HepG2 (cell line): ENCODE measurements around the gene ANKS3. TPM values are rescaled to one million over a fixed set of nuclear protein-coding genes. Genes with fewer than 3 reads are reported as not detected.

Source experiments
- AKAP8 ChIP-seq: sonication (generic); formaldehyde crosslinking; IDR thresholded peaks from 2 replicates; pipeline ENCODE4 v1.5.1; 2020; ENCODE audit warnings: mild to moderate bottlenecking, missing genetic modification reagents
- ARNTL ChIP-seq: sonication (generic); formaldehyde crosslinking; IDR thresholded peaks from 2 replicates; pipeline ENCODE4 v1.4.0; 2020; ENCODE audit warnings: mild to moderate bottlenecking, missing genetic modification reagents
- ASH2L ChIP-seq: fragments of 300-600, 200-600 bp; sonication (generic); IDR thresholded peaks from 2 replicates; pipeline ENCODE4 v1.7.0; 2017; ENCODE audit warnings: low read depth, mild to moderate bottlenecking, moderate library complexity, mixed read lengths, low read length; ENCODE audit not compliant: insufficient read length
- ATF2 ChIP-seq: sonication (generic); formaldehyde crosslinking; IDR thresholded peaks from 2 replicates; pipeline ENCODE4 v1.4.0; 2020; ENCODE audit warnings: missing genetic modification reagents
- CHD2 ChIP-seq: IDR thresholded peaks from 2 replicates; pipeline ENCODE4 v1.6.1; 2011; ENCODE audit warnings: low read depth, low read length, improper control_type of control experiment
- ELF1 ChIP-seq: sonication (generic); formaldehyde crosslinking; IDR thresholded peaks from 2 replicates; pipeline ENCODE4 v1.4.0; 2020; ENCODE audit warnings: missing genetic modification reagents
- ETV6 ChIP-seq: sonication (generic); formaldehyde crosslinking; conservative IDR thresholded peaks from 2 replicates; pipeline ENCODE4 v1.4.0; 2020; ENCODE audit warnings: missing genetic modification reagents
- FUBP1 ChIP-seq: sonication (generic); formaldehyde crosslinking; IDR thresholded peaks from 2 replicates; pipeline ENCODE4 v1.5.1; 2020; ENCODE audit warnings: missing genetic modification reagents, mild to moderate bottlenecking, borderline replicate concordance
- KAT8 ChIP-seq: IDR thresholded peaks from 2 replicates; pipeline ENCODE4 v1.6.1; 2016; ENCODE audit warnings: missing genetic modification reagents, missing compliant biosample characterization
- KDM2A ChIP-seq: sonication (generic); formaldehyde crosslinking; IDR thresholded peaks from 2 replicates; pipeline ENCODE4 v1.4.0; 2020; ENCODE audit warnings: low read depth, missing genetic modification reagents, borderline replicate concordance
- MTERF4 ChIP-seq: sonication (generic); formaldehyde crosslinking; IDR thresholded peaks from 2 replicates; pipeline ENCODE4 v1.8.0; 2023; ENCODE audit warnings: mild to moderate bottlenecking, missing genetic modification reagents
- ONECUT2 ChIP-seq: sonication (generic); formaldehyde crosslinking; IDR thresholded peaks from 2 replicates; pipeline ENCODE4 v1.4.0; 2020; ENCODE audit warnings: missing genetic modification reagents
- RFXAP ChIP-seq: sonication (generic); formaldehyde crosslinking; IDR thresholded peaks from 2 replicates; pipeline ENCODE4 v1.4.0; 2020; ENCODE audit warnings: missing genetic modification reagents, borderline replicate concordance
- TRIM24 ChIP-seq: sonication (generic); formaldehyde crosslinking; IDR thresholded peaks from 2 replicates; pipeline ENCODE4 v1.8.0; 2022; ENCODE audit warnings: mild to moderate bottlenecking, missing genetic modification reagents
- WIZ ChIP-seq: sonication (generic); formaldehyde crosslinking; IDR thresholded peaks from 2 replicates; pipeline ENCODE4 v1.5.1; 2020; ENCODE audit warnings: mild to moderate bottlenecking, missing genetic modification reagents
- XRCC5 ChIP-seq: fragments of 200-400 bp; formaldehyde crosslinking; optimal IDR thresholded peaks from 2 replicates; pipeline ENCODE3; 2017; ENCODE audit warnings: mild to moderate bottlenecking, low read length
- ZFP36 ChIP-seq: fragments of 150-350 bp; IDR thresholded peaks from 2 replicates; pipeline ENCODE4 v1.6.1; 2018; ENCODE audit warnings: borderline replicate concordance, low read length, low read depth; ENCODE audit not compliant: partially characterized antibody
- ZNF329 ChIP-seq: sonication (generic); formaldehyde crosslinking; IDR thresholded peaks from 2 replicates; pipeline ENCODE4 v1.9.0; 2021; ENCODE audit warnings: low read depth, mild to moderate bottlenecking, missing genetic modification reagents
- ZNF367 ChIP-seq: sonication (generic); formaldehyde crosslinking; IDR thresholded peaks from 2 replicates; pipeline ENCODE4 v1.4.0; 2020; ENCODE audit warnings: missing genetic modification reagents, borderline replicate concordance
- ZNF460 ChIP-seq: sonication (generic); formaldehyde crosslinking; IDR thresholded peaks from 2 replicates; pipeline ENCODE4 v1.5.1; 2020; ENCODE audit warnings: missing genetic modification reagents, mild to moderate bottlenecking, borderline replicate concordance
- ZNF644 ChIP-seq: IDR thresholded peaks from 2 replicates; pipeline ENCODE4 v1.6.1; 2016; ENCODE audit warnings: low read depth
- ZNF724P ChIP-seq: sonication (generic); formaldehyde crosslinking; IDR thresholded peaks from 2 replicates; pipeline ENCODE4 v1.8.0; 2022; ENCODE audit warnings: missing genetic modification reagents, borderline replicate concordance
- ZNF761 ChIP-seq: sonication (generic); formaldehyde crosslinking; conservative IDR thresholded peaks from 2 replicates; pipeline ENCODE4 v1.4.0; 2020; ENCODE audit warnings: mild to moderate bottlenecking, missing genetic modification reagents
- ZNF839 ChIP-seq: sonication (generic); formaldehyde crosslinking; IDR thresholded peaks from 2 replicates; pipeline ENCODE4 v1.4.0; 2020; ENCODE audit warnings: missing genetic modification reagents, mild to moderate bottlenecking, borderline replicate concordance
- polyA plus RNA-seq, 8 experiments: library from polyadenylated mRNA; depleted of rRNA in 3 of 8; stranded (reverse) in 7 of 8; unstranded in 1 of 8; fragments of >200 nt; fragmentation: Illumina TruSeq in 4 of 8; extraction: Trizol in 4 of 8; gene quantifications; 2 replicates each; pipeline versions ENCODE4 v1.2.1 to v1.2.3, GENCODE V29; 2011 to 2016; ENCODE audit warnings: low read depth in 4 of 8, missing spikeins in 1 of 8, mixed read lengths in 1 of 8; ENCODE audit not compliant: insufficient read depth in 1 of 8
- total RNA-seq, 5 experiments: library from RNA; depleted of rRNA; stranded (reverse); fragments of >200 nt; fragmentation: Illumina TruSeq; extraction: Trizol; gene quantifications; 2 replicates each; pipeline ENCODE4 v1.2.3, GENCODE V29; 2016; ENCODE audit warnings: low read depth in 1 of 5
- TF ChIP-seq, protein P1 (sequence below): IDR thresholded peaks from 2 replicates; pipeline ENCODE4 v1.6.1; 2016; ENCODE audit warnings: mild to moderate bottlenecking

The ANKS3 gene
- total and polyA plus RNA-seq, 2 of the 13 experiments (the other 11 are each of a cell fraction or from before 2014, with no cell fraction given) = 11.4 to 15.9 TPM

- TF ChIP-seq, protein P1, sequence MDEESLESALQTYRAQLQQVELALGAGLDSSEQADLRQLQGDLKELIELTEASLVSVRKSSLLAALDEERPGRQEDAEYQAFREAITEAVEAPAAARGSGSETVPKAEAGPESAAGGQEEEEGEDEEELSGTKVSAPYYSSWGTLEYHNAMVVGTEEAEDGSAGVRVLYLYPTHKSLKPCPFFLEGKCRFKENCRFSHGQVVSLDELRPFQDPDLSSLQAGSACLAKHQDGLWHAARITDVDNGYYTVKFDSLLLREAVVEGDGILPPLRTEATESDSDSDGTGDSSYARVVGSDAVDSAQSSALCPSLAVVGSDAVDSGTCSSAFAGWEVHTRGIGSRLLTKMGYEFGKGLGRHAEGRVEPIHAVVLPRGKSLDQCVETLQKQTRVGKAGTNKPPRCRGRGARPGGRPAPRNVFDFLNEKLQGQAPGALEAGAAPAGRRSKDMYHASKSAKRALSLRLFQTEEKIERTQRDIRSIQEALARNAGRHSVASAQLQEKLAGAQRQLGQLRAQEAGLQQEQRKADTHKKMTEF (CRISPR knock-in tag) = peak; percentile 88
- TF ChIP-seq ZNF839 (no peak; the same call in 1 of the 2 replicates), ONECUT2 (CRISPR knock-in tag) (0 out of 2 replicates have a peak, but pooled peaks have one; percentile 16), ASH2L (peak; percentile 96), KAT8 (CRISPR knock-in tag) (peak; percentile 65), ATF2 (CRISPR knock-in tag) (peak; percentile 74), XRCC5 (peak; percentile 27), KDM2A (peak; percentile 94; the same call in 1 of the 2 replicates), ETV6 (CRISPR knock-in tag) (peak; percentile 65; the same call in 1 of the 2 replicates), ZNF724P (CRISPR knock-in tag) (peak; percentile 96), RFXAP (CRISPR knock-in tag) (peak; percentile 87), TRIM24 (0 out of 2 replicates have a peak, but pooled peaks have one; percentile 64), ELF1 (peak; percentile 73; the same call in 1 of the 2 replicates), AKAP8 (CRISPR knock-in tag) (no peak), MTERF4 (CRISPR knock-in tag) (0 out of 2 replicates have a peak, but pooled peaks have one; percentile 34), ARNTL (CRISPR knock-in tag) (peak; percentile 89), ZNF761 (CRISPR knock-in tag) (peak; percentile 47; the same call in 1 of the 2 replicates), FUBP1 (0 out of 2 replicates have a peak, but pooled peaks have one; percentile 70), ZFP36 (no peak), ZNF644 (CRISPR knock-in tag) (peak; percentile 53), ZNF329 (CRISPR knock-in tag) (peak; percentile 84; the same call in 1 of the 2 replicates), ZNF367 (CRISPR knock-in tag) (peak; percentile 59; the same call in 1 of the 2 replicates), CHD2 (0 out of 2 replicates have a peak, but pooled peaks have one; percentile 37), WIZ (CRISPR knock-in tag) (no peak), ZNF460 (no peak; the same call in 1 of the 2 replicates)
Observed at GRCh38 chr16:4663777-4664465, 70.2 kb downstream of the ANKS3 start (continued).
